ENCODE results near the gene UBFD1. TPM values are rescaled to one million over a fixed set of nuclear protein-coding genes. Genes with fewer than 3 reads are reported as not detected.

The UBFD1 gene
- total RNA-seq, 1 experiment from 2014 or later = 98.2 TPM

DNA sequence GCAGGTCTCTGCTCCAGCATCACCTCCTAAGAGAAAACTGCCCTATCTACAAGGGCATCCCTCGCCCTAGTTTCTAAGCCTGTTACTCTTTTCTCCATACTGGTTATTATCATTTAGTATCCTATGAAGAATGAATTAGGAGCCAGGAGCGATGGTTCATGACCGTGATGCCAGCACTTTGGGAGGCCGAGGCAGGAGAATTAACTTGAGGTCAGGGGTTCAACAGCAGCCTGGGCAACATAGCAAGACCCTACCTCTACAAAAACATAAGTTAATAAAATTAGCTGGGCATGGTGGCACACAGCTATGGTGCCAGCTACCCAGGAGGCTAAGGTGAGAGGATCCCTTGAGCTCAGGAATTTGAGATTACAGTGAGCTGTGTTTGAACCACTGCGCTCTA is 7.6 kb upstream of the UBFD1 start:
- no peak overlapping the region for H3K4me2 ChIP-seq
- no peak overlapping the region for H3K27ac ChIP-seq
- no peaks in the 10 kb centered on the region for H3K27me3 ChIP-seq (ENCODE audit: insufficient read depth, low read depth)
- no peaks in the 10 kb centered on the region for H3F3A ChIP-seq (ENCODE audit: insufficient read depth, low read depth)
- intact Hi-C loops (cut with micrococcal nuclease; ENCODE audit: unreplicated experiment) = no loop called here
- H3K36me3 ChIP-seq (ENCODE audit: low read depth) = peaks cover 27% of the 10 kb centered on the region
- CTCF ChIA-PET = no interaction called here
- no peaks in the 10 kb centered on the region for H3K9me2 ChIP-seq (ENCODE audit: insufficient read depth)
- TF ChIP-seq, protein P1, sequence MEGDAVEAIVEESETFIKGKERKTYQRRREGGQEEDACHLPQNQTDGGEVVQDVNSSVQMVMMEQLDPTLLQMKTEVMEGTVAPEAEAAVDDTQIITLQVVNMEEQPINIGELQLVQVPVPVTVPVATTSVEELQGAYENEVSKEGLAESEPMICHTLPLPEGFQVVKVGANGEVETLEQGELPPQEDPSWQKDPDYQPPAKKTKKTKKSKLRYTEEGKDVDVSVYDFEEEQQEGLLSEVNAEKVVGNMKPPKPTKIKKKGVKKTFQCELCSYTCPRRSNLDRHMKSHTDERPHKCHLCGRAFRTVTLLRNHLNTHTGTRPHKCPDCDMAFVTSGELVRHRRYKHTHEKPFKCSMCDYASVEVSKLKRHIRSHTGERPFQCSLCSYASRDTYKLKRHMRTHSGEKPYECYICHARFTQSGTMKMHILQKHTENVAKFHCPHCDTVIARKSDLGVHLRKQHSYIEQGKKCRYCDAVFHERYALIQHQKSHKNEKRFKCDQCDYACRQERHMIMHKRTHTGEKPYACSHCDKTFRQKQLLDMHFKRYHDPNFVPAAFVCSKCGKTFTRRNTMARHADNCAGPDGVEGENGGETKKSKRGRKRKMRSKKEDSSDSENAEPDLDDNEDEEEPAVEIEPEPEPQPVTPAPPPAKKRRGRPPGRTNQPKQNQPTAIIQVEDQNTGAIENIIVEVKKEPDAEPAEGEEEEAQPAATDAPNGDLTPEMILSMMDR (conservative IDR thresholded peaks at IDR 0.05) = no peak
- no peak for TF ChIP-seq EZH2 (IDR thresholded peaks at IDR 0.05; ENCODE audit: low read depth)
- H3K9me3 ChIP-seq (ENCODE audit: insufficient read depth, low read depth) = no peaks in the 10 kb centered on the region
- H2AFZ ChIP-seq = no peak overlapping the region
- DNase-seq = no peak
- no peak overlapping the region for H3K4me3 ChIP-seq
- BruUV-seq (replicated peaks) = no TSS peak
- H4K20me1 ChIP-seq (ENCODE audit: insufficient read depth) = no peaks in the 10 kb centered on the region
- POLR2A ChIA-PET (ENCODE audit: unreplicated experiment) = no interaction called here
- no peaks in the 10 kb centered on the region for H3K4me1 ChIP-seq (replicated peaks; ENCODE audit: insufficient read depth)
- H3K79me2 ChIP-seq (ENCODE audit: low read depth) = no peaks in the 10 kb centered on the region

DNA sequence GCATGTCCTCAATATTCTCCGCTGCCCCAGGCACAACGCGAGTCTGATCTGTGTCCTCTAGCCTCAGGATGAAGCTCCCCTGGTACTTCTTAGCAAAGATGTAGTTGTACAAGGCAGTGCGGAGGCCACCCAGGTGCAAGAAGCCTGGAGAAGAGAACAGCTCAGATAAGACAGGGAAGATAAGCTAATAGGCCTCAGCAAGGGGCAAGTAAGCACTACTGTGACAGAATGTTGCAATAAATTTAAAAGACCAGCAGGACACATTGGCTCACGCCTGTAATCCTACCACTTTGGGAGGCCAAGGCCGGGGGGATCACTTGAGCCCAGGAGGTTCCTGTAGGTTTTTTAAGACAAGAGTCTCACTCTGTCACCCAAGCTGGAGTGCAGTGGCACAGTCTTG is 5.4 kb upstream of the UBFD1 start:
- no peak for DNase-seq
- TF ChIP-seq, protein P1 (conservative IDR thresholded peaks at IDR 0.05) = no peak
- no peak for TF ChIP-seq EZH2 (IDR thresholded peaks at IDR 0.05; ENCODE audit: low read depth)
- H3K4me1 ChIP-seq (replicated peaks; ENCODE audit: insufficient read depth) = 0 out of 2 replicates have a peak, but pooled peaks cover 14% of the 10 kb centered on the region
- peaks cover 13% of the 10 kb centered on the region; the same call in 1 of the 2 replicates for H3F3A ChIP-seq (ENCODE audit: insufficient read depth, low read depth)
- no peak overlapping the region for H3K27ac ChIP-seq
- no peak overlapping the region for H3K4me3 ChIP-seq
- H3K79me2 ChIP-seq (ENCODE audit: low read depth) = peaks cover 18% of the 10 kb centered on the region
- no peak overlapping the region for H2AFZ ChIP-seq
- peaks cover 19% of the 10 kb centered on the region for H3K36me3 ChIP-seq (ENCODE audit: low read depth)
- no peaks in the 10 kb centered on the region for H3K27me3 ChIP-seq (ENCODE audit: insufficient read depth, low read depth)
- no peaks in the 10 kb centered on the region for H3K9me3 ChIP-seq (ENCODE audit: insufficient read depth, low read depth)
- H3K9me2 ChIP-seq (ENCODE audit: insufficient read depth) = no peaks in the 10 kb centered on the region
- intact Hi-C loops (cut with micrococcal nuclease; ENCODE audit: unreplicated experiment) = no loop called here
- POLR2A ChIA-PET (ENCODE audit: unreplicated experiment) = no interaction called here
- no peak overlapping the region for H3K4me2 ChIP-seq
- H4K20me1 ChIP-seq (ENCODE audit: insufficient read depth) = no peaks in the 10 kb centered on the region
- no TSS peak for BruUV-seq (replicated peaks)
- CTCF ChIA-PET = interaction anchor here (0.6 kb wide), 1 partner anchor 37 kb away, joined by 13 read pairs; no protein-coding TSS in a partner anchor

DNA sequence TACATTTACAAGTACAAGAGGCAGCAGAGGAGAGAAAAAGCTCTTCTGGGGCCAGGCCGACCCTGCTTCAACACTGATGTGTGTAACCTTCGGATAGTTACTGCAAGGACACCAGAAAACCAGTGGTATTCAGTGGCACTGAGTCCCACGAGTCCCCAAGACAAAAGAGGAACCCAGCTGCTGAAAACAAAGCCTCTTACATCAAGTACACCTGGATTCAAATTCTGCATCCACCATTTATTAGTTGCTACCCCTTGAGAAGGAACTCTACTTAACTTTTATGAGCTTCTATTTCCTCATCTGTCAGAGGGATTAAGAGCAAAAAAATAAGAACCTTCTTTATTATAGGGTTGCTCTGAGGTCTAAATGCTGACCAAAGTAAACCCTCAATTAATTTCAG is 3.0 kb upstream of the UBFD1 start:
- H3K4me2 ChIP-seq = no peak overlapping the region
- no TSS peak for BruUV-seq (replicated peaks)
- H3K4me3 ChIP-seq = no peak overlapping the region
- H3K27me3 ChIP-seq (ENCODE audit: insufficient read depth, low read depth) = no peaks in the 10 kb centered on the region
- no peak overlapping the region for H3K27ac ChIP-seq
- H3K9me2 ChIP-seq (ENCODE audit: insufficient read depth) = no peaks in the 10 kb centered on the region
- ChIA-PET CTCF (no interaction called here), POLR2A (ENCODE audit: unreplicated experiment) (no interaction called here)
- H3K79me2 ChIP-seq (ENCODE audit: low read depth) = peaks cover 36% of the 10 kb centered on the region
- no peak for DNase-seq
- peaks cover 6% of the 10 kb centered on the region; the same call in 1 of the 2 replicates for H4K20me1 ChIP-seq (ENCODE audit: insufficient read depth)
- intact Hi-C loops (cut with micrococcal nuclease; ENCODE audit: unreplicated experiment) = no loop called here
- peaks cover 19% of the 10 kb centered on the region for H3K36me3 ChIP-seq (ENCODE audit: low read depth)
- H3K9me3 ChIP-seq (ENCODE audit: insufficient read depth, low read depth) = no peaks in the 10 kb centered on the region
- no peak for TF ChIP-seq EZH2 (IDR thresholded peaks at IDR 0.05; ENCODE audit: low read depth)
- TF ChIP-seq, protein P1 (conservative IDR thresholded peaks at IDR 0.05) = no peak
- no peak overlapping the region for H2AFZ ChIP-seq
- H3K4me1 ChIP-seq (replicated peaks; ENCODE audit: insufficient read depth) = peaks cover 26% of the 10 kb centered on the region
- H3F3A ChIP-seq (ENCODE audit: insufficient read depth, low read depth) = peaks cover 13% of the 10 kb centered on the region; the same call in 1 of the 2 replicates

Data from PC-9 (cell line).